Activated CD8-positive, alpha-beta memory T cell treated with anti-CD3 and anti-CD28 coated beads, Interleukin-2, amount 50 U/mL, for 24 hours (primary cell): ENCODE results near the gene PRKAG1.

Experiments used
- DNase-seq: peaks from one replicate; pipeline ENCODE4 v3.0.0-alpha.2; 2020; ENCODE audit errors: extremely low read depth

PRKAG1 gene

DNA sequence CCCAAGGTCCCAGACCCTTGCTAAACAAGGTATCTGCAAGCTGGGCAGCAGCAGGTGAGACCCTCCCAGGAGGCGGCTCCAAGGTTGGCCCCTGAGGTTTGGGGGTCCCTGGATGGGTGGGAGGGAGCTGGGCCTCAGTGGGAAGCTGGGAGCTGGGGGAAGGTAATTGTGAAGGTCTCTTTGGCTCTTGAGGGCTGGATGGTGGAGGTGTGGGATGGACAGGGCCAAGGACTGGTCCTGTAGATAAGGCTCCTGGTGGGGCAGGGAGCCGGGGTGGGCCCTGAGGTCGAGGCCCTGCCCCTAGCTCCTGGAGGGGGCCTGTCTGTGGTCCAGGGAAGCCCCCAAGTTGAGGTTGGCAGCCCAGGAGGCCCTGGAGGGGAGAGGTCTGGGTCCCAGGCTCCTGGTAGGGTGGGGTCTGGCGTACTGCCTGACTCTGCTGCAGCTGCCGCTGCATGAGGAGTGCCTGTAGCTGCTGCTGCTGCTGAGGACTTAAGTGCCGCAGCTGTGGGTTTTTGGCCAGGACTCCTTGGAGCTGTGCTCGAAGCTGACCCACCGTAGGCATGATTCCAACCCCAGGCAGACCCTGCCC is 13.1 kb upstream of the PRKAG1 start:
- DNase-seq: no peak

DNA sequence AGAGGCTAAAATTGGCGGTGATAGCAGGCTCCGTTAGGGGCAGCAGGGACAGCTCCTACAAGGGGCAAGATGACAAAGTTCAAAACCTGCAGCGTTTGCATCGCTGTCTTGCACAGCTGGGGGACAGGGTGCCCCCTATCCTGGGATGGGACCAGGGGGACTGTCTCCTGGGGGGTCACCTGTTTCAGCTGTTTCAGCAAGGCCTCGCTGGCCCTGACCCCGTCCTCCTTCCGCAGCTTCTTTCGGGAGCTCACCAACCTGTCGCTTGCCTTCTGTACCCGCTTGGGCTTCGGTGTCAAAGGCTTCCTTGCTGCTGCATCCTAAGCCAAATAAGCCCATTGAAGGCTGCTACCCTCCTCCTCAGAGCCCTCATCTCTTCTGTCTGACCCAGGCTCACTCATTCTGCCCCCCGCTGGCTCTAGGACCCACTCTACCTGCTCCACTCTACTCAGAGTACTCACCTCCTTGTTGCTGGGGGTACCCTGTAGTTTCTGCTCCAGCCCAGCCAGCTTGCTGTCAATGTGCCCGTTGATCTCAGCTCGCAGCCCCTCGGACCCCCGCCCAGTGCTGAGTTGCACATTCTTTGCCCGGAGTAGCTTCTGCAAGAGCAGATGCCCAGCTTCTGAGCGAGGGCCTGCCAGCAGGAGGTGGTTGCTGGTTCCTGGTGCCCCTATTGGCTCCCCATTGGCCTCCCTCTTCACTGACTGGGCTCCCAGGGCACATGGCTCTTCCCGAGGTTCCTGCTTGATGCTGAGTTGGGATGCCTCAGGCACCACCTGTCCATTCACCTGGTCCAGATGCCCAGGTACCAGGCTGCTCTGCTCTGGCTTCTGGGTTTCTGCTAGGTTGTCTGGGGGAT is 12.4 kb upstream of the PRKAG1 start:
- DNase-seq: no peak

DNA sequence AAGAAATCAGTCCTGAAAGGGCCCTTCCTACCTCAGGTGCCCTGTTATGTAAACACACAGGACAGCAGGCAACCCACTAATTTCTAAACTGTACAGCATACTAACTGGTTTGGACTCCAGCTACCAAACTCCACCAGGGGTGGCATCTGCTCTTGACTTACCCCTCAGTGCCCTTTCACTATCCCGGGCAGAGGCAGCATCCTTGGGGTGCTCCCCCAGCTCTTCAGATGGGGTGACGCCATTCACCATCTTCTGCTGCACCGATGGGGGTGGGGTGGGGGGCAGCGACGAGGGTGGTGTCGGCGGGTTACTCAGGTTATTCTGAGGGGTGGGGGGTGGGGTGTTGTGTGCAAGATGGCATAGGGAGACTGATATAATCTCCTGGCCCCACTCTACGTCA is 11.5 kb upstream of the PRKAG1 start:
- DNase-seq: no peak

DNA sequence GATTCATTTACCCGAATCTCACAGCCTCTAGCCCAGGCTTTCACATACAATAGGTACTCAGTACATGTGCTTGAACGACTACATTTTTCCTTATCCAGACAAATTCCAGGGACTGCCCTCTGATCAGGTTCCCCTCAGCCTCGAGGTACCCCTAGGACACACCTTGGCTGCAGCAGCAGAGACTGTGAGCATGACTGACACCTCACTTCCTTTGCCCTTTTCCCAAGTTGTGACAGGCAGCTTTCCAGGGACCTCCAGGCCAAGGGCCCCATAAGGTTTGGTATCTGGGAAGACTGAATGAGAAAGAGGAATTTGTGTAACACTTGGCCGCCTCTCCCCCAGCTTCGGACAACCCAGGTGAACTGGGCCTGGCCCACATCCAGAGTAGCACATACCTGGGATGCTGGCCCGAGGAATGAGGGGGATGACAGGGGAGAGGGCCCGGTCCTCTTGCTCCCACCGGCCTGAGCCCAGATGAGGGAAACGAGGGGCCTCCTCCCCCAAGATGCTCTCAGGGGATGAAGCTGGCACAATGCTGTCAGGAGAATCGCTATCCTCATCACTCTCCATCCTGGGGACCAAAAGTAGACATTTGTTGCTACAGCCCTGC is 10.2 kb upstream of the PRKAG1 start:
- no peak for DNase-seq

DNA sequence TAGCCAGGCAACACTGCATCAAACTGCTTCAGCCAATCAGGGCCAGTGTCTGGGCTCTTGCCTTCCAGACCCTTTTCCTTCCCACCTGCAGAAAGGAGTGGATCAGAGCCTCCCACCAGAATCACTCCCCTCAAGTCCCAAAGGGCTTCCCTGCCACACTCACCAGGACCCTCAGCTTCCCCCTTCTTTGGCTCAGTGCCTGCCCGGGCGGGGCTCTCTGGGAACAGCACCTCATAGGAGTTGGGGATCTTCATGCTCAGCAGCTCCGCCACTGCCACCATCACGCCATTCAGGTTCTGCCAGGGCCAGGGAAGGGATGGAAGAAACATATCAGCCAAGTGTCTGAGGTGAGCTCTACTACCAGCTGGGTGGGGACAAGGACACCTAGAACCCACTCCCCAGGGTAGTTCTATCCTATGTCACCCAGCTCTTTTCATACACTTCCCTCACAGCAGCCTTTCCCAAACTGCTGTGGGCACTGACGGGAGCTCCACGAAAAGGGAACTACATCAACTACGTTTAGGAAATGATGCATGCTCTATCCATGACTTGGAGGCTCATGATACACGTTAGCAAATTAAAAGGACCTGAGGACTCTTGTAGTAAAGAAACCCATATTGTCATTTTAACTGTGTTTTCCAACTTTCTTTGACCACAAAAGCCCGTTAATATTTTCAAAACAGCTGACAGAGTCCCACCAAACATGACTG is 9.4 kb upstream of the PRKAG1 start:
- DNase-seq: no peak

DNA sequence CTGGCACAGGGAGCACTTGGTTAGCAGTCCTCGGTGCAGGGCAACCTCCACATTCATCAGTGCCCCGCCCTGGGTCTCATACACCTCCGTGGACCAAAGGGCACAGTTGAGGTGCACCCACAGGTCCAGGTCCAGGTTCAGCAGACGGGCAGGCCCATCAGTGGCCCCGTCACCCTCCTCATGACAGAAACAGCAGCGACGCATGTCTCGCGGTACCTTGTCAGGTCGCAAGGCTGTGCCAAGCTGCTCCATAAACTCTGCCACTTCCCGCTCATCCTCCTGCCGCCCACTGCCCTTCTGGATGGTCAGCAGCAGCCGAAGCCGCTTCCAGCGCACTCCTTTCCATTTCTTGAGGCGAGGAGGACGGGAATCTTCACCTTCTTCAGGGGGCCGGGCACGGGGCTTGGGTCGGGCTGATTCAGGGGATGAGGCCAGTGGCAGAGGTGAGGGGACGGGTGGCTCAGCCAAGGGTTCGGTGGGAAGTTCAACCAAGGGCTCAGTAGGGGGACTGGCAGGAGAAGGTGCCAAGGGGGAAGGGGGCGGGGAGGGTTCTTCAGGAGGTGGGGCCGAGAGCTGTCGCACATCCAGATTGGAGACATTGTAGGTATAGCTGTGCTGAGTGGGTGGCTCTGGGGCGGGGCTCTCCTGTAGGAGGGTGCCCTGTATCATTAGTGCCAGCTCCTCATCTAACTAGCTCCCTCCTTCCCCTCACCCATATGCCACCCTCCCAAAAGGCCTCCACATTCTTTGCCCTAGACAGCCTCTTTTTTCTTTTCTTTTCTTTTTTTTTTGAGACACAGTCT is 8.3 kb upstream of the PRKAG1 start:
- no peak for DNase-seq

DNA sequence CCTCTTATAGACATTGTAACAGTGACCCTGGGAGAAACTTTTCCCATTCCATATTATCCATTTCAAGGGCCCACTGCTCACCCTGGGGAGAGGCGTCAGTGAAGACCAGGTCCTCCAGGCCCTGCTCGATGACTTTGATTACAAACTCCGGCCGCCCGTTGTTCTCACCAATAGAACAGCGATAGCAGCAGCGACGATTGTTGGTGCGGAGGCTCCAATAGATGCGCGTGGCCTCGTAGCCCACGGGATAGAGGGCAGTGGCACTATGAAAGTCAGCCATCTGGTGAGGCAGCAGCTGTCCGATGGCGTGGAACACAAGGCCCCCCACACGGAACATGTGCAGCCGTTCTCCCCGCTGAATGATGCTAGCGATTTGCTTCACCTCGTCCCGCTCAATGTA is 7.5 kb upstream of the PRKAG1 start:
- no peak for DNase-seq

DNA sequence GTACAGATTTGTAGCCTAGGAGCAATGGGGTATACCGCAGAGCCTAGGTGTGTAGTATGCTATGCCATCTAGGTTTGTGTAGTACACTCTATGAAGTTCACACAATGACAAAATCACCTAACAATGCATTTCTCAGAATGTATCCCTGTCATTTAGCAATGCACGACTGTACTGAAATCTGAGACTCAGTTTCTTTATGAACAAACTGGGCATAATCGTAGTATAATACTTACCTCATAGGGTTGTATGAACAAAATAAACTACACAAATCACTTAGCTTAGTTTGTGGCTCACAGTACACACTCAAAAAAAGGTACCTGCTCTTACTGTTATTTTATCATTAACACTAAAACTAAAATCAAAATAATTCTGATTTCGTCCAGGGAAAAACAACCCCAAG is 6.9 kb upstream of the PRKAG1 start:
- no peak for DNase-seq

DNA sequence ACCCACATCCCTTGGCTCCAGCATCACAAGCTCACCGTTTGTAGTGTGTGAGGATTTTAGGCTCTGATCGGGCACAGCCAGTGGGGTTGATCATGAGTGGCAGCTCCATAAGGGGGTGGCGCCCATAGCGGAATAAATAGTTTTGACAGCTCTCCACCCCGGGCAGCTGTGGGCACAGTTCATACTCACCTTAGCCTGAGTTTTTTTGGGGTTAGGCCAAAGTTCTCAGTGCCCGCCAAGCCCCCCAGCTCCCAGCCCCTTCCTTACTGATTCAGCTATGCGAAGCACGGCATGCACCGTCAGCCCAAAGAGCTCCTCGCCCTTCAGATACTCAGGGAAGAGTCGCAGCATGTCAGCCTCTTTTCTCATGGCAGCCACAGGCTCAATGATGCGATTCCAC is 6.0 kb upstream of the PRKAG1 start:
- DNase-seq: no peak

DNA sequence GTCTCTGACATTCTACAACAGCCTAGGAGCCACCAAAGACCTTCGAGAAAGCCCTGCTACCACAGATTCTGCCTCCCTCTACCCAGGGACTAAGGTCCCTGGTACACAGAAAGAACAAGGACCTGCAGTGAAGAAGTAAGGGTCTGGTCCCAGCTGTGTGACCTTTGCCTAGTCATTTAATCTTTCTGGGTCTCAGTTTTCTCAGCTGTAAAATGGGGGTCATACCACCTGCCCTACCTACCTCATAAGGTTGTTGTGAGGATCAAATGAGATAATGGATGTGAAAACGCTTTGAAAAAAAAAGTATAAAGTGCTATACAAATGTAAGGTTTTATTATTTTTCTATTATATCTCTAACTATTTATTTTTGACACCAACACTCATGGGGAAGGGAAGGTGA is 5.2 kb upstream of the PRKAG1 start:
- DNase-seq: no peak

DNA sequence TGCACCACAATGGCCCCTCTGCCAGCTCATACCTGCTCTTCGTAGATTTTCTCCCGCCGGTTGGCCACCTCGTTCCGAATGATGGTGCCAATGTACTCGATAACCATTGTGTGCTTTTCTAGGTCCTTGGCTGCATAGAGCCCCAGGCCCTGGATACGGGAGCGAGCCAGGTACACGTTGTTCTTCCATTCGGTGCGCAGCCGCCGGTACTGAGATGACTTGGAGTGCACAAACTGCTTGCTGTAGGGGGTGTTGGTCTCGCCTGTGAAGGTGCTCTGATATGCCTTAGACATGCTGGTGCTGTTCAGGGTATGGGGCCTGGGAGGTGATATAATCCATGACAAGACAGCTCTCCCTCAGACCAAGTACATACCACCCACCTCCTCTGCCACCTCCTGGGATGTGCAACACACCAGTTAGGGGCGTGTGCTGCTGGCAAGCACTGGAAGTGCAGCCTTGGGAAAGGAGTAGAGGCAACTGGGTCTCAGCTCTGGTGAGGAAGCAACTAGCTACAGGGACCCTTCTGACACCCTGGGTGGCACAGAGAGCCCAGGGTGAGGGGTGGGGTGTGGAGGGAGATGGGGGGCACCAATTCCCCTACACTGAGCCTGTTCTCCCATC is 4.1 kb upstream of the PRKAG1 start:
- DNase-seq: no peak

DNA sequence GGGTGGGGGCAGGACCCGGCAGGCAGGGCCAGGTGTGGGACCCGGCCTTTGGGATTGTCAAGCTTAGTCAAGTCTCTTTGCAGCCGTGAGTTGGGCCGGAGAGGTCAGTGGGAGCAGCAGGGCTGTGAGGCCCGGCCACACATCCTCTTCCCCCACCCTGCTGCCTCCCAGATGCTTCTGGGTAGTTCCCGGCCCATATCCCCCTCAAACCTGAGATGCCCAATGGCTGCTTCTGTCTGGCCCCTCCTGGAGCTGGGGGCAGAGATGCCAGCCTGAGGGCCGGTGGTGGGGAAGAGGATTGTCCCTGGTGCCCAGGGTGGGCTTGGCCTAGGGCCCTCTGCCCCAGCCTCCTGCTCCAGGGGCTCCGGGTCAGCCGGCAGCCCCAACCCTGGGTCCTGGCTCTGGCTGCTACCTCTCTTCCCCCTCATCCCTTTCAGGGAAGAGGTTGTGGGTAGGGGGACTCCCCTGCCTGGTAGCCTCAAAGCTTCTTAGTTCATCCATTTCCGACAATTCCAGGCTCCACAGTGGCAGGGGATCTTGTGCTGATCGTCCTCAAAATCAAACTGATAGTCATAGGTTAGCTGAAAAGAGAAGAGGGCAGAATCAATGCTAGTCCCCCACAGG is 2.8 kb upstream of the PRKAG1 start:
- DNase-seq: no peak

DNA sequence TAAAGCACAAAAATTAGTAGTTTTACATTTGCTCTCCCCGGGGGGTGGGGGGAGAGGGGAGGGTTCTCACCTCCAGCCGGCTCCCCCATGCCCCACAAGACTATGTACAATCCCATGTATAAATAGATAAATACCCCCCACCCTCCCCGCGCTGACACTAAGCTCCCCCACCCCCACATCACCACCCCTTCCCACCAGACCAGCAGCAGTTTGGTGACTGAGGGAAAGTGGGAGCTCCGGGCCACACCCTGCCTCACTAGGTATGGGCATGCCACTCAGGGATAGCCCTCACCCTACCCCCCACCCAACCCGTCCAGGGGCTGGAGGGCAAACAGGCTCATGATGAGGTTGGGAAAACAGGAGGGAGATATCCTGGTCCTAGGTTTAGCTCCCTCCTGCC is 1.9 kb upstream of the PRKAG1 start:
- DNase-seq: no peak

DNA sequence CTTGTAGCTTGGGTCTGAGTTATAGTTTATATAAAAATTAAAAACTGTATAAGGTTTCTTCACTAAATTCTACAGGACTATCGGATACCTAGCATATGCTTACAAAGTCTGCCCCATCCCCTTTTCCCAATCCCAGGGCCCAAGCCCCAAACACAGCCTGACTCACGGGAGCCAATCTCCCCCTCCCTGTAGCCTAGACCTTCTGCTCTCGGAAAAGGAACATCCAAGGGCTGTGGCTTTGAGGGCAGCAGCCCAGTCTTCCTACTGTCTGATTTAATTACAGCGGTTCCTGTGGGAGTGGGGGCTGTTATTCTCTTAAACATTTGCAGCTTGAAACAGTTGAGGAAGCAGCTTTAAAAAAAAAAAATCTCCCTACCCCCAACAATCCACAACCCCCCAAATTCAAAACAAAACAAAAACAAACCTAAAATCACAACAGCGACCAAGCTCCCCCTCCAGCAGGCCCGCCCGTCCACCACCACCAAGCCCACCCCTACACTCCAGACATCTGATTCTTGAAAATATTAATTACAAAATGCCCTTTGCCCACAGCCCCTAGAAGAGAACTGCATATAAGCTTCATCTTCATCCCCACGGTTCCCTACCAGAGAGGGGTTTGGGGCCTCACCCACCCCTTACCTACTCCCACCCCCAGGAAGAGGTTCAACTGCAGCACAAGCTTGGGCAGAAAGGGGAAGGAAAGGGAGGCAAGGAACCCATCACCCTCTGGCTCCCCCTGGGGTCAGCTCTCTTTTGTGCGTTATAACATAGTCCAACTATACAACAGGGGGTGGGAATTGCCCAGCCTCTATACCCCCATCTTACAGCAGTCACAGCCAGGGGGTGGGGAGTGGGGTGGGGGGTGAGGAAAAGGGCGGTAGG is 1.1 kb upstream of the PRKAG1 start:
- no peak for DNase-seq

DNA sequence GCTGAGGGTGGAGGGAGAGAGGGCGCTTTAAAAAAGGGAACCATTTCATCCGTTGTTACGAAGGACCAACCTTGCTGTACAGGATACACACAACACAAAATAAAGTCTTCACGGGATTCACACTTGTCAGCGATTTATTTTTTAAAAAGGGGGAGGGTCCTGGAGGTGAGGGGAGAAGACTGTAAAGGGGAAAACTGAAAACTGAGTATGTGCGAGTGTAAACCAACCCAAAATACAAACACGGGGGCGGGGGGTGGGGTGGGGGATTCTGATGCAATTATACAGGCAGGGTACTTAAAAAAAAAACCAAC is 499 bp upstream of the PRKAG1 start:
- no peak for DNase-seq

DNA sequence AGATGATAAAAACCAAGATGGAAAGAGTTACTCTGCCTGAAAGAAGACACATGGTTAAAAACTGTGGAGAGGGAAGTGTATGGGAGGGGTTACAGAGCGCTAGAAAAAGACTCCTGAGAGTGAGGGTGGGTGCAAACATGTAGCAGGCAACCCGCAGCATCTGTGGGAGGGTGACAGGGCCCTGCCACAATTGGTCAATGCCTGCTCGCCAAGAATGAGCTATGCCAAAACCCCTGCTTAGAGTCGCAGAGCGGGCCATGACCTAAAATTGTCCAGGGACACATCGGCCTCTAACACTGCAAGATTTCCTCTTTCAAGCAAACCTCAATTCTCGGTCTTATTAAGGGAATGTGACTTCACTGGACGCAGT is 700 bp downstream of the PRKAG1 start:
- DNase-seq: no peak

DNA sequence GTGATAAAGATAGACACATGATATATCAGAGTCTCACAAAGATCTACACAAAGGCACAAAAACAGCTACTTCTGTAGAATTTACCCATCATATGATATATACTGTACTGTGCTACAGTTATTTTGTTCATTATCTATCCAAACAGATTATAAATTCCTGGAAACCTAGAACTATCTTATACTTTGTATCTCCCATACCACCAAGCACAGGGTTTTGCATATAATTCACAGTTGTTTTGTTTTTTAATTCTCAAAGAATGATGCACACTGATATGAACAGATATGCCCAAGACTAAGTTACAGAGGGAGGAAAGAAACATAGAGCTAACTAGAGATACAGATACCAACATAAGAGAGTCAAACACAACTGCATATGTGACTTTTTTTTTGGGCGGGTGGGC is 3.4 kb downstream of the PRKAG1 start:
- DNase-seq: no peak

DNA sequence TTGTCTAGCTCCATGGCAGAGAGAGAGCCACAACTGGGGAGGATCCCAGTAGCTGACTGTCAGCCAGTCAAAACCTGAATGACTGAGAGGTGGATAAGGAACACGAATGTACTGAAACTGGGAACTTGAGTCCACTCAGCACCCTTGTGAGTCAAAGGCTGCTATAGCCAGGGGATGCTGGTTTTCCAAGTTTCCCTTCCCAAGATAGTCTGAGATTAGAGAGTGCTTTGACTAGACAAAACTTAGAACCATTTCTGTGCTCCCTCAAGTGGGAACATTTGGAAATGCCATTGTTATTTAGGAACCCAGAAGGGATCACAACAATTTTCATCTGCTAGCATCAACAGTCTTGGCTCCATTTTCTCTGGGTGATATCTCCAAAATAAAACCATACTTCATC is 4.0 kb downstream of the PRKAG1 start:
- no peak for DNase-seq

DNA sequence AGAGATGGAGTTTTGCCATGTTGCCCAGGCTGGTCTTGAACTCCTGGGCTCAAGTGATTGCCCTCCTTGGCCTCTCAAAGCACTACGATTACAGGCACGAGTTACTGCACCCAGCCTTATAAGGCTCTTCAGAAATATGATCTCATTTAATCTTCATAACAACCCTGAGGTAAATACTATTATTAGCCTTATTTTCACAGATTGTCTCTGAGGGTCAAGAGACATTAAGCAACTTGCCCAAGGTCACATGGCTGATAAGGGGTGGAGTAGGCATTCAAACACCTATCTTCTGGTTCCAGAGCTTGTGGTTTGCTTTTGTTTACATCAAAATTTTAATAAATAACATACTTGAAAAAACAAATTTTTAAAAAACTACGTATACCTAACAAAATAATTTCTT is 5.1 kb downstream of the PRKAG1 start:
- DNase-seq: no peak

DNA sequence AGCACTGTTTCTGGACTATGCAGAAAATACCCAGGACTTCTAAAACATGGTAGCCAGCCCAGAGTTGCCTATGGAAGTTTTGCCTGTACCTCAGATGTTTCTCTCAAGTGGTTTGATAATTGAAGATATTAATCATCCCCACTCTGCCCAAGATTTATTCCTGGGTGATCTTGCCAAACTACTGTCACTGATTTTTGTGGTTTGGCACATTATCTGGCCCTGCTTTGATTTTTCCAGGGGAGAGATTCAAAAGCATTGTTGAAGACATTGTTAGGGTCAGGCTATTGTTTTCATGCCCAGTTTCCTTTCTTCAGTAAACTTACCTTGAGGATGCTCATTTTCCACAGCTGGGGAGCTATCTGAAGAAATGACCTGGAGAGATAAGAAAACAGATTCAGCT is 5.8 kb downstream of the PRKAG1 start:
- no peak for DNase-seq
